ENCODE measurements around the gene LRP10.
A peak's percentile ranks its signal among the peaks of the same experiment; 100 is the strongest.
"Not testable (repeated sequence)": the region's sequence is repeated elsewhere in the genome, so short reads cannot be mapped to it uniquely, and the experiment has no call there.

The LRP10 gene
- 163 to 238 reads per million in 2 donors for total RNA-seq

GRCh38 chr14:22871224-22872032 lies at the start of gene LRP10:
Gene LRP10 (plus strand): TSS chr14:22871740. CDS start chr14:22872304, 564 bp downstream.
- peak; percentile 62 for DNase-seq

- DNase-seq, result no peak
Measured at GRCh38 chr14:22822016-22822570, 49.4 kb upstream of the LRP10 start.

- DNase-seq, result peak; percentile 58
Measured at GRCh38 chr14:22822571-22823098, 48.9 kb upstream of the LRP10 start.

GRCh38 chr14:22824711-22825359 lies 46.7 kb upstream of the LRP10 start:
- no peak for DNase-seq

GRCh38 chr14:22829076-22829660 lies 42.4 kb upstream of the LRP10 start:
- DNase-seq, result not testable (repeated sequence)

- DNase-seq, result peak; percentile 83
Measured at GRCh38 chr14:22829661-22830442, 41.7 kb upstream of the LRP10 start, which contains the start of gene MRPL52. Gene MRPL52 (plus strand): TSS chr14:22829887. CDS start chr14:22829913, 26 bp downstream.

GRCh38 chr14:22830443-22831010 lies 41.0 kb upstream of the LRP10 start:
- no peak for DNase-seq

- DNase-seq, result no peak
Measured at GRCh38 chr14:22835505-22835904, 36.0 kb upstream of the LRP10 start.

GRCh38 chr14:22836301-22837113 lies 35.0 kb upstream of the LRP10 start, which contains the start of gene MMP14:
Gene MMP14 (plus strand): TSS chr14:22836585. CDS start chr14:22836818, 233 bp downstream.
- no peak for DNase-seq

GRCh38 chr14:22837114-22837749 lies 34.3 kb upstream of the LRP10 start:
- no peak for DNase-seq

GRCh38 chr14:22837750-22838538 lies 33.6 kb upstream of the LRP10 start:
- DNase-seq, result no peak

GRCh38 chr14:22838631-22839041 lies 32.9 kb upstream of the LRP10 start:
- no peak for DNase-seq

GRCh38 chr14:22839159-22839779 lies 32.3 kb upstream of the LRP10 start:
- no peak for DNase-seq

- no peak for DNase-seq
Measured at GRCh38 chr14:22841311-22841710, 30.2 kb upstream of the LRP10 start.

- no peak for DNase-seq
Measured at GRCh38 chr14:22841769-22842168, 29.8 kb upstream of the LRP10 start.

- no peak for DNase-seq
Measured at GRCh38 chr14:22842211-22843122, 29.1 kb upstream of the LRP10 start.

GRCh38 chr14:22843123-22843925 lies 28.2 kb upstream of the LRP10 start:
- DNase-seq, result no peak

All from T-helper 9 cell (primary cell).